OCI-LY7 (cell line): ENCODE results near the gene POPDC3. TPM values are rescaled to one million over a fixed set of nuclear protein-coding genes. Genes with fewer than 3 reads are reported as not detected.
"Not testable (repeated sequence)": the region's sequence is repeated elsewhere in the genome, so short reads cannot be mapped to it uniquely, and the experiment has no call there.

Source experiments
- BruUV-seq: library from RNA; stranded (reverse); fragments of 400-500 nt; replicated peaks from 2 replicates; lab custom pipeline; 2021; lab: Mats Ljungman, UMichigan
- CTCF ChIA-PET: fragments of 300-600 bp; sonication (Branson Sonifier 250); formaldehyde crosslinking; loops from one replicate; lab custom pipeline; 2022; ENCODE audit warnings: antibody characterized with exemption; ENCODE audit not compliant: unreplicated experiment; lab: Charles Lee
- POLR2A ChIA-PET: fragments of 300-600 bp; sonication (Branson Sonifier 250); formaldehyde crosslinking; loops from one replicate; lab custom pipeline; 2022; ENCODE audit warnings: antibody characterized with exemption; lab: Charles Lee
- DNase-seq: peaks from one replicate; pipeline ENCODE4 v3.0.0-alpha.2; 2015; ENCODE audit warnings: low spot score
- H2AFZ ChIP-seq: fragments of 200-600 bp; sonication (generic), shearing (Covaris generic); 2 replicates; pipeline ENCODE4 v1.6.1; 2014; ENCODE audit warnings: mild to moderate bottlenecking, antibody characterized with exemption, low read length, moderate library complexity
- H3K27ac ChIP-seq: fragments of 200-600 bp; sonication (generic); 2 replicates; pipeline ENCODE4 v1.5.1; 2014; ENCODE audit warnings: mixed run types, low read depth, mild to moderate bottlenecking, moderate library complexity, low read length, inconsistent platforms; ENCODE audit not compliant: poor library complexity, severe bottlenecking
- H3K36me3 ChIP-seq: fragments of 200-600 bp; sonication (generic); 2 replicates; pipeline ENCODE4 v1.6.1; 2014; ENCODE audit warnings: mild to moderate bottlenecking, antibody characterized with exemption, low read length, moderate library complexity, mixed read lengths; ENCODE audit not compliant: insufficient read depth
- H3K4me1 ChIP-seq: fragments of 200-600 bp; sonication (generic); 2 replicates; pipeline ENCODE4 v1.5.1; 2014; ENCODE audit warnings: mild to moderate bottlenecking, low read length; ENCODE audit not compliant: insufficient read depth, poor library complexity, severe bottlenecking
- H3K4me2 ChIP-seq: fragments of 200-600 bp; sonication (generic); 2 replicates; pipeline ENCODE4 v1.6.1; 2014; ENCODE audit warnings: mild to moderate bottlenecking, low read length
- H3K4me3 ChIP-seq: fragments of 200-600 bp; sonication (generic); 2 replicates; pipeline ENCODE4 v1.5.1; 2014; ENCODE audit warnings: mild to moderate bottlenecking, low read depth, low read length; ENCODE audit not compliant: poor library complexity, severe bottlenecking
- H3K79me2 ChIP-seq: fragments of 200-600 bp; sonication (generic); 2 replicates; pipeline ENCODE4 v1.6.1; 2016; ENCODE audit warnings: low read depth, mild to moderate bottlenecking, low read length, moderate library complexity, mixed read lengths; ENCODE audit not compliant: insufficient read depth
- H3K9me2 ChIP-seq: fragments of 200-600 bp; sonication (generic); 2 replicates; pipeline ENCODE4 v1.6.1; 2016; ENCODE audit warnings: mild to moderate bottlenecking, low read length, mixed read lengths; ENCODE audit not compliant: insufficient read depth
- H3K9me3 ChIP-seq: fragments of 200-600 bp; sonication (generic); 2 replicates; pipeline ENCODE4 v1.6.1; 2014; ENCODE audit warnings: mild to moderate bottlenecking, mixed run types, low read length, mixed read lengths
- H4K20me1 ChIP-seq: fragments of 200-600 bp; sonication (generic); 2 replicates; pipeline ENCODE4 v1.6.1; 2014; ENCODE audit warnings: mild to moderate bottlenecking, antibody characterized with exemption, low read length, moderate library complexity, mixed read lengths; ENCODE audit not compliant: insufficient read depth
- EZH2phosphoT487 ChIP-seq: fragments of 200-600 bp; sonication (generic); IDR thresholded peaks from 2 replicates; pipeline ENCODE4 v1.6.1; 2018; ENCODE audit warnings: low read depth, borderline replicate concordance, mild to moderate bottlenecking, mixed run types, antibody characterized with exemption, low read length, moderate library complexity, mixed read lengths
- intact Hi-C: fragments of 100-400 bp; cut with micrococcal nuclease; formaldehyde crosslinking; loops from one replicate; pipeline ENCODE4 v1.10.0; 2022; ENCODE audit not compliant: unreplicated experiment
- total RNA-seq, 2 experiments: library from RNA; depleted of rRNA in 1 of 2; stranded (reverse); fragments of >200 nt in 1 of 2; shearing (Covaris generic) in 1 of 2; gene quantifications; 2 replicates each; pipeline ENCODE4 v1.2.3, GENCODE V29; 2014 to 2022
- TF ChIP-seq, protein P1 (sequence below): fragments of 200-600 bp; sonication (generic); conservative IDR thresholded peaks from 2 replicates; pipeline ENCODE4 v1.5.1; 2014; ENCODE audit warnings: mild to moderate bottlenecking, antibody characterized with exemption, low read length, moderate library complexity, mixed read lengths

The POPDC3 gene
- total RNA-seq, 2 experiments from 2014 or later, result not detected

DNA sequence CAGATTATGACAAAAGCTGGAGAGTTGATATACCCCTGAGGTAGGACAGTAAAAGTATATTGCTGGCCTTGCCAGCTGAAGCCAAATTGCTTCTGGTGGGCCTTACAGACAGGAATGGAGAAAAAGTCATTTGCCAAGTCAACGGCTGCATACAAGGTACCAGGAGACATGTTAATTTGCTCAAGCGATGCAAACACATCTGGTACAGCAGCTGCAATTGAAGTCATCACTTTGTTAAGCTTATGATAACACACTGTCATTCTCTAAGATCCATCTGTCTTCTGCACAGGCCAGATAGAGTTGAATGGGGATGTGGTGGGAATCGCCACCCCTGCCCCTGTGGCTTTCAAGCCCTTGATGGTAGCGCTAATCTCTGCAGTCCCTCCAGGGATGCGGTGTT lies 40.4 kb upstream of the POPDC3 start:
- no peak overlapping the region for H3K27ac ChIP-seq
- CTCF ChIA-PET, result no interaction called here
- BruUV-seq, result no TSS peak

DNA sequence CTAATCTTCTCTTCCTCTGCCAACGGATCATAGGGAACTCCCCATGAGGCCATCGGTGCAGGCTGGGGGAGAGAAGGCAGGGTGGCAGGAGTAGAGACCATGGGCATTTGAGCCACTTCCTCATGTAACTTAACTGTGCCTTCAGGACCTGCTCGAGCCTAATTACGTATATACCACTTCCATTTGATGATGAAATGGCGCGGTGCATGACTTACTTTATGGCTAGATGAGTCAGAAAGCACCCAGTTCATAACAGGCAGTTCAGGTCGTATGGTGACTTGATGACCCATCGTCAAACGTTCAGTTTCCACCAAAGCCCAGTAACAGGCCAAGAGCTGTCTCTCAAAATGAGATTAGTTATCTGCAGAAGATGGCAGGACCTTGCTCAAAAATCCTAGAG lies 39.4 kb upstream of the POPDC3 start:
- H4K20me1 ChIP-seq, H3K36me3 ChIP-seq, intact Hi-C loops, H3K4me3 ChIP-seq, CTCF ChIA-PET, H3K9me3 ChIP-seq, POLR2A ChIA-PET, BruUV-seq, DNase-seq, H2AFZ ChIP-seq, H3K9me2 ChIP-seq, H3K4me2 ChIP-seq, H3K27ac ChIP-seq, H3K79me2 ChIP-seq, H3K4me1 ChIP-seq: not testable (repeated sequence)

More for the DNA sequence above, 40.4 kb upstream of the POPDC3 start:
- Histone ChIP-seq H3K9me3 (no peaks in the 10 kb centered on the region), H3K4me2 (no peak overlapping the region), H3K4me1 (no peaks in the 10 kb centered on the region), H3K79me2 (no peaks in the 10 kb centered on the region), H4K20me1 (no peaks in the 10 kb centered on the region), H3K4me3 (no peak overlapping the region), H3K36me3 (no peaks in the 10 kb centered on the region), H3K9me2 (no peaks in the 10 kb centered on the region), H2AFZ (no peak overlapping the region)
- DNase-seq, result no peak
- intact Hi-C loops, result no loop called here
- POLR2A ChIA-PET, result no interaction called here
- TF ChIP-seq, protein P1, sequence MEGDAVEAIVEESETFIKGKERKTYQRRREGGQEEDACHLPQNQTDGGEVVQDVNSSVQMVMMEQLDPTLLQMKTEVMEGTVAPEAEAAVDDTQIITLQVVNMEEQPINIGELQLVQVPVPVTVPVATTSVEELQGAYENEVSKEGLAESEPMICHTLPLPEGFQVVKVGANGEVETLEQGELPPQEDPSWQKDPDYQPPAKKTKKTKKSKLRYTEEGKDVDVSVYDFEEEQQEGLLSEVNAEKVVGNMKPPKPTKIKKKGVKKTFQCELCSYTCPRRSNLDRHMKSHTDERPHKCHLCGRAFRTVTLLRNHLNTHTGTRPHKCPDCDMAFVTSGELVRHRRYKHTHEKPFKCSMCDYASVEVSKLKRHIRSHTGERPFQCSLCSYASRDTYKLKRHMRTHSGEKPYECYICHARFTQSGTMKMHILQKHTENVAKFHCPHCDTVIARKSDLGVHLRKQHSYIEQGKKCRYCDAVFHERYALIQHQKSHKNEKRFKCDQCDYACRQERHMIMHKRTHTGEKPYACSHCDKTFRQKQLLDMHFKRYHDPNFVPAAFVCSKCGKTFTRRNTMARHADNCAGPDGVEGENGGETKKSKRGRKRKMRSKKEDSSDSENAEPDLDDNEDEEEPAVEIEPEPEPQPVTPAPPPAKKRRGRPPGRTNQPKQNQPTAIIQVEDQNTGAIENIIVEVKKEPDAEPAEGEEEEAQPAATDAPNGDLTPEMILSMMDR, result no peak
- no peak for TF ChIP-seq EZH2phosphoT487

DNA sequence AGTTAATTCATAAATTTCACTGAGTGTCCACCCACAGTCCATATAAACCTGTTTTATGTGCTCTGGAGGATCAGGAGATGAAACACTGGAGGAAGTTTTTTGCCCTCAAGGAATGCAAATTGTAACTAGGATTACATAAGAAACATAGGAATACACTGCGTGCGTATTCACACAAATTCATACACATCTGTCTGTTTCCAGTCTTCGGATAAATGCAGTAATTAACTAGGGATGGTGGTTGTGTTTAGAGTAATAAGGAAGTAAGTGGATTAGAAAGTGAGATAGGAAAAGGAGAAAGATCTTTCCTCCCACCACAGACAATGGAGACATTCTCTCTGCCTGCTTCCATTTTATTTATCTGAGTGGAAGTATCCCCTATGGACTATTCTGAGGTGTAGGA lies 35.7 kb upstream of the POPDC3 start:
- Histone ChIP-seq H2AFZ (no peak overlapping the region), H3K36me3 (no peaks in the 10 kb centered on the region), H3K4me3 (no peak overlapping the region), H3K9me2 (no peaks in the 10 kb centered on the region), H3K9me3 (no peaks in the 10 kb centered on the region), H3K79me2 (no peaks in the 10 kb centered on the region), H4K20me1 (no peaks in the 10 kb centered on the region), H3K4me1 (peaks cover 4% of the 10 kb centered on the region), H3K4me2 (no peak overlapping the region), H3K27ac (no peak overlapping the region)
- DNase-seq, result no peak
- TF ChIP-seq EZH2phosphoT487, result no peak
- TF ChIP-seq, protein P1, result no peak
- POLR2A ChIA-PET, result no interaction called here
- CTCF ChIA-PET, result no interaction called here
- no TSS peak for BruUV-seq
- intact Hi-C loops, result no loop called here
